ENCODE measurements around the gene DENND5A.
A peak's percentile ranks its signal among the peaks of the same experiment; 100 is the strongest.
"Not testable (repeated sequence)": the region's sequence is repeated elsewhere in the genome, so short reads cannot be mapped to it uniquely, and the experiment has no call there.

The DENND5A gene

DNA sequence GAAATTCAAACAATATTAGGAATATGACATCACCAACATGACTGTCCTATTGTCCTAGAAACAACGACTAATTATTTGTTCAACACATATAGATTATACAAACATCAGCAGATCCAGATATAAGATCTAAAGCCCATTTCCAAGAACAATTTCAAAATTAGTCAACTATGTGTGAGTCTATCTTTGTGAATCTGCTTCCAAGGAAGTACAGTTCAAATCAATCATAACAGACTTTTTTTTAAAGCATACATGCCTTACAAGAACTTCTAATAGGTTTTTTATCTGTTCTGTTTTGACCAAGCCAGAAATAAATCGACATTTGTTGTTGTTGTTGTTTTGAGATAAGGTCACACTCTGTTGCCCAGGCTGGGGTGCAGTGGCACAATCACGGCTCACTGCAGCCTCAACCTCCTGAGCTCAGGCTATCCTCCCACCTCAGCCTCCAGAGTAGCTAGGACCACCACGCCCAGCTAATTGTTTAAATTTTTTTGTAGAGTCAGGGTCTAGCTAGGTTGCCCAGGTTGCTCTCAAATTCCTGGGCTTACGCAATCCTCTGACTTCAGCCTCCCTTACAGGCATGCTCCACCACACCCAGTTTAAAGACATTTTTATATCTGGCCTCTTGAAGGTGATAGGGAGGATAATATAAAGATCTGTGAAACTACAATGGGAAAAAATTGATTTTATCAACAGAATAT is 54.8 kb downstream of the DENND5A start:
- DNase-seq = no peak

GRCh38 chr11:9209604-9210003 is 55.5 kb downstream of the DENND5A start:
- not testable (repeated sequence) for DNase-seq

GRCh38 chr11:9208726-9209501 is 56.2 kb downstream of the DENND5A start:
- peak in 1 of 3 donors; percentile 29 for DNase-seq

- DNase-seq = no peak
These were observed 57.9 kb downstream of the DENND5A start for GRCh38 chr11:9207229-9207628.

- no peak for DNase-seq
These were observed 58.7 kb downstream of the DENND5A start for GRCh38 chr11:9206496-9206895.

GRCh38 chr11:9203691-9204311 is 61.3 kb downstream of the DENND5A start:
- no peak for DNase-seq

DNA sequence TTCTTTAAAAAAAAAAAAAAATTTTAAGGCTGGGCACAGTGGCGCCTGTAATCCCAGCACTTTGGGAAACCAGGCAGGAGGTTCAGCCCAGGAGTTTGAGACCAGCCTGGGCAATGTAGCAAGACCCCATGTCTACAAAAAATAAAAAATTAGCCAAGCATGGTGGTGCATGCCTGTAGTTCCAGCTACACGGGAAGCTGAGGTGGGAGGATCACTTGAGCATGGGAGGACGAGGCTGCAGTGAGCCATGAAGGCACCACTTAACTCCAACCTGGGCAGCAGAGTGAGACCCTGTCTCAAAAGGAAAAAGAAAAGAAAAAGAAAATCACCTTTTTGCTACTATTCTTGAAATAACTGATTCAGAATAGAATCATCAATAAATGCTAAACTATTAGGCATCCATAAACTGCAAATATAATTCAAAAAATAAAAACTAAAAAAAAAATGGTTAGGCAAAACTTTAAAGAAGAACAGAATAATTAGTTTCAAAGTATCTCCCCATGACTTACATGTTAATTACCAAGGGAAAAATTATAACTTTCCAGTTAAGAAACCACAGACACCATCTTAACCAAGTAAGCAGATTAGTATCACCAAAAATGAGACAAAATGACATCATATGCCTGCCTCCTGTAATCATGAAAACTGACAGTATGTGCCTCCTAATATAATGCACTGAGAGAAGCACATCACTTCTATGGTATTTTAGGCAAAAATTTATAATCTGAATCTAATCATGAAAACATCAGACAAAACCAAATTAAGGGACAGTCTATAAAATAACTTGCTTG is 63.6 kb downstream of the DENND5A start:
- peak in 1 of 3 donors; percentile 42 for DNase-seq

GRCh38 chr11:9200471-9200870 is 64.7 kb downstream of the DENND5A start:
- no peak for DNase-seq

DNA sequence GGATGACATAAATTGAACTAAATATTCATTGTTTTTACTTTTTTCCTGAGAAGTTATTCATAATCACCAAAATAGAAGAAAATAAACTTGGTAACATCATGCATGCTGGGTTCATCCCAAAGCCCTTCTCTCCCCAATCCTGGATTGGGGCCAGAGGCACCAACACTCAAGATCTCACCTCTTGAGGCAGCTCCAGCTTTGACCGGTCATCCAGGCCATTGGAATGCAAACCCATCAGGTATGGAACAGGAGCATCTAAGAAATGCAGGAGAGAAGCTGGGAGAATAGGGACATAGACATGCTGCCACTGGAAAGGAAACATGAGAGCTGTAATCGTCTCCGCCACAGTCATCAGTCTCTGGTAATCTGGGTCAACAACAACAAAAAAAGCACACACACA is 71.8 kb downstream of the DENND5A start:
- no peak for DNase-seq

GRCh38 chr11:9192561-9192960 is 72.6 kb downstream of the DENND5A start:
- peak in 2 of 3 donors; percentile 62 to 68 for DNase-seq

GRCh38 chr11:9190326-9191016 is 74.7 kb downstream of the DENND5A start:
- DNase-seq = peak in 2 of 3 donors; percentile 42

GRCh38 chr11:9188860-9189259 is 76.3 kb downstream of the DENND5A start:
- not testable (repeated sequence) for DNase-seq

- no peak for DNase-seq
These were observed 77.5 kb downstream of the DENND5A start for GRCh38 chr11:9187616-9188015.

- DNase-seq = no peak
These were observed 80.6 kb downstream of the DENND5A start for GRCh38 chr11:9184516-9184915.

- DNase-seq = no peak
These were observed 82.8 kb downstream of the DENND5A start for GRCh38 chr11:9182180-9182871.

DNA sequence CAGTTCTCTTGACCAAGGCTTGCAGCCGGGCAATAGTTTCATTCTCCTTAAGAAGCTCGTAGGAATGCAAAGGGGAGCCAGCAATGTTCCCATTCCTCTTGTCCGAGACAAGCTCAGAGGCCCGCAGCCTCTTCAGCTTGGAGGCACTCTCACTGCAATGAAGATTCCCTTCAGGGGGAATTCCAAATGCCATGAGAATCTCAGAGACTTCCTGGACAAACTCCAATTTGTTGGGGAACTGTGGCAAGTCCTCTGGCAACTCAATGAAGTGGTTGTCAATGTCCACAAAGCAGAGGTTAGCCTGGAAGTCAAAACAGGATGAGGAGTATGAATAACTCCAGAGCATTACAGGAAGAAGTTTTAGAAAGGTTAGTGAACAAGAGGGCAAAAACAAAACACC is 84.4 kb downstream of the DENND5A start:
- peak in 2 of 3 donors; percentile 31 to 47 for DNase-seq

DNA sequence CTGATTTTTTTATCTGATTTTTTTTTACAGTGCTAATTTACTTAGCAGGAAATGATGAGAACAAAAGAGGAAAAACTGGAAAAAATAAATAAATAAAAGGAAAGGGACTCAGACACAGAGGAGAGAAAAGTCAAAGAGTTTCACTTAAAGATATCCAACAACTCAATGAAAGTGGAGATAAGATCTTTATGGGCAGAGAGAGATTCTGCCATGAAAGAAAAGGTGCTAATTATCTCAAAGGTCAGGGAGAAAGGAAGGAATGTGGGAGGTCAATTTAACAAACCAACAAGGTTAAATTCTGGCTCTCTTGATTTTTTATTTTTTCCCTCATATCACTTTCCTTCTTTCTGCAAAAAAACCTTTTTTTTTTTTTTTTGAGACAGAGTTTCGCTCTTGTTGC is 86.0 kb downstream of the DENND5A start:
- DNase-seq = no peak

DNA sequence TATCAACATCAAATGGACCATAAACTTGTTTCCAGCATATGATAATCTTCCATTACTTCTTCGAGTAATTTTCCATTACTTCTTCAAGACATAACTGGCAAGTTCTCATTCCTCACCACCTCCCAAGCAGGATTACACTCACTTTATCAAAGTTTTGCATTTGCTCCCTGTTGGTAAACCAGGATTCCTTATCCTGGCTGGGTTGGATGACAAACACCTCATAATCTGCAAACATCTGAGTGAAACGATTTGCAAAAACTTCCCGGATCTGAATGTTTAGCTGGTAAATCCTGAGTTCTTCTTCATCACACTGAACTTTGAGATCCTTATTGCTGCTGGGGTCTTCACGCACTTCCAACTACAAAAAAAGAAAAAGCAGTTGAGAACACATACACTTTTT is 86.4 kb downstream of the DENND5A start:
- no peak for DNase-seq

DNA sequence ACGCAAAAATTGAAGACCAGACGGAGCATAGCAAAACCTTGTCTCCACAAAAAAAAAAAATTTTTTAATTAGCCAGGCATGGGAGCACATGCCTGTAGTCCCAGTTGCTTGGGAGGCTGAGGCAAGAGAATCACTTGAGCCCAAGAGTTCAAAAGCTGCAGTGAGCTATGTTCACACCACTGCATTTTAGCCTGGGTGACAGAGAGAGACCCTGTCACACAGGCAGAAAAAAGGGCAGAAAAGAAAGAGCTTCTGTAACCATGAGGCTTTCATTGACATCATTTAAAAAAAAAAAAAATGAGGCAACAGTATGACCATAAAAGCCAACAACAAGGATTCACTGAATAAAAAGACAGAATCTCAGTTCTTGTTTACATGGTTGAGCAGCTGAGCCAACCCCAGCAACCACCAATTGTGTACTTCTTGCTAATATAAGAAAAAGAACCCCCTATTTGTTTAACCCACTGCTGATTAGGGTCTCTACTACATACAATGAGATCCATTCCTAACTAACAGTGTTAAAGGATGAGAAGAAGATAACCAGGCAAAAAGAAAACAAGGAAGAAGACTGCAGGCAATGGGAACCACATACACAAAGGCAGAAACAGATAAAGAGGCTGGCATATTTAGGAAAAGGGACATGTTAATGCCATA is 87.6 kb downstream of the DENND5A start:
- no peak for DNase-seq

- DNase-seq = no peak
These were observed 88.6 kb downstream of the DENND5A start for GRCh38 chr11:9176550-9176949.

- no peak for DNase-seq
These were observed 89.0 kb downstream of the DENND5A start for GRCh38 chr11:9176136-9176535.
